PC-3 (cell line): Measurements from ENCODE around the gene FNDC4. TPM values are rescaled to one million over a fixed set of nuclear protein-coding genes. Genes with fewer than 3 reads are reported as not detected.

Experiments
- ATAC-seq: fragments of 200-7000 bp; cut with Tn5 transposase; 2 replicates; pipeline ENCODE4 v1.9.1; 2020; ENCODE audit warnings: mild to moderate bottlenecking, moderate library complexity
- BruUV-seq: library from RNA; stranded (reverse); fragments of 400-500 nt; replicated peaks from 2 replicates; lab custom pipeline; 2021; lab: Mats Ljungman, UMichigan
- CTCF ChIA-PET: fragments of 300-600 bp; sonication (Branson Sonifier 250); formaldehyde crosslinking; loops from one replicate; lab custom pipeline; 2022; ENCODE audit warnings: antibody characterized with exemption; lab: Charles Lee
- POLR2A ChIA-PET: fragments of 300-600 bp; sonication (Branson Sonifier 250); formaldehyde crosslinking; loops from one replicate; lab custom pipeline; 2022; ENCODE audit warnings: antibody characterized with exemption; ENCODE audit not compliant: unreplicated experiment; lab: Charles Lee
- DNase-seq: peaks from one replicate; pipeline ENCODE4 v3.0.0-alpha.2; 2015
- H2AFZ ChIP-seq: fragments of 300-600 bp; sonication (generic); 2 replicates; pipeline ENCODE4 v1.6.0; 2016; ENCODE audit warnings: antibody characterized with exemption, low read length
- H3F3A ChIP-seq: fragments of 300-600 bp; sonication (generic); one replicate; pipeline ENCODE4 v1.6.0; 2017; ENCODE audit warnings: antibody characterized with exemption, low read length, control low read depth, mild to moderate bottlenecking; ENCODE audit not compliant: unreplicated experiment
- H3K27ac ChIP-seq: fragments of 300-600 bp; sonication (generic); 2 replicates; pipeline ENCODE4 v1.5.1; 2016; ENCODE audit warnings: mild to moderate bottlenecking, low read length
- H3K27me3 ChIP-seq: fragments of 300-600 bp; sonication (generic); 2 replicates; pipeline ENCODE4 v1.6.1; 2016; ENCODE audit warnings: low read length, mixed read lengths
- H3K36me3 ChIP-seq: fragments of 300-600 bp; sonication (generic); 2 replicates; pipeline ENCODE4 v1.6.1; 2016; ENCODE audit warnings: low read depth, mixed run types, low read length, mixed read lengths
- H3K4me1 ChIP-seq: fragments of 300-600 bp; sonication (generic); 2 replicates; pipeline ENCODE4 v1.5.1; 2016; ENCODE audit warnings: low read length; ENCODE audit not compliant: insufficient read depth
- H3K4me2 ChIP-seq: fragments of 300-600 bp; sonication (generic); 2 replicates; pipeline ENCODE4 v1.6.0; 2016; ENCODE audit warnings: low read length
- H3K4me3 ChIP-seq: fragments of 300-600 bp; sonication (generic); 2 replicates; pipeline ENCODE4 v1.5.1; 2016; ENCODE audit warnings: mild to moderate bottlenecking, low read length, mixed read lengths
- H3K79me2 ChIP-seq: fragments of 300-600 bp; sonication (generic); 2 replicates; pipeline ENCODE4 v1.6.1; 2017; ENCODE audit warnings: low read length, mixed read lengths
- H3K9ac ChIP-seq: fragments of 300-600 bp; sonication (generic); 2 replicates; pipeline ENCODE4 v1.6.0; 2016; ENCODE audit warnings: mild to moderate bottlenecking, low read length
- H3K9me2 ChIP-seq: fragments of 300-600 bp; sonication (generic); replicated peaks from 2 replicates; pipeline ENCODE4 v1.6.1; 2016; ENCODE audit warnings: mixed run types, low read length, mixed read lengths
- H3K9me3 ChIP-seq: fragments of 300-600 bp; sonication (generic); 2 replicates; pipeline ENCODE4 v1.6.1; 2016; ENCODE audit warnings: low read length, mixed read lengths
- H4K20me1 ChIP-seq: fragments of 300-600 bp; sonication (generic); 2 replicates; pipeline ENCODE4 v1.6.1; 2016; ENCODE audit warnings: low read length, mixed read lengths
- CTCF ChIP-seq: fragments of 300-600 bp; sonication (generic); conservative IDR thresholded peaks from 2 replicates; pipeline ENCODE4 v1.5.1; 2017; ENCODE audit warnings: antibody characterized with exemption, low read depth, mild to moderate bottlenecking, low read length
- EZH2 ChIP-seq: fragments of 300-600 bp; sonication (generic); IDR thresholded peaks from one replicate; pipeline ENCODE4 v1.6.1; 2017; ENCODE audit warnings: antibody characterized with exemption, mild to moderate bottlenecking, low read length; ENCODE audit not compliant: unreplicated experiment
- EZH2phosphoT487 ChIP-seq: fragments of 300-600 bp; sonication (generic); IDR thresholded peaks from 2 replicates; pipeline ENCODE4 v1.6.1; 2018; ENCODE audit warnings: mild to moderate bottlenecking, antibody characterized with exemption, low read length, borderline replicate concordance
- intact Hi-C: fragments of 100-400 bp; cut with micrococcal nuclease; formaldehyde crosslinking; loops from 2 replicates; pipeline ENCODE4 v1.9.0; 2023
- total RNA-seq: library from RNA; depleted of rRNA; stranded (reverse); fragments of >200 nt; gene quantifications from 2 replicates; pipeline ENCODE4 v1.2.3, GENCODE V29; 2014

Gene FNDC4
- total RNA-seq, 1 experiment from 2014 or later, result 1.7 TPM

DNA sequence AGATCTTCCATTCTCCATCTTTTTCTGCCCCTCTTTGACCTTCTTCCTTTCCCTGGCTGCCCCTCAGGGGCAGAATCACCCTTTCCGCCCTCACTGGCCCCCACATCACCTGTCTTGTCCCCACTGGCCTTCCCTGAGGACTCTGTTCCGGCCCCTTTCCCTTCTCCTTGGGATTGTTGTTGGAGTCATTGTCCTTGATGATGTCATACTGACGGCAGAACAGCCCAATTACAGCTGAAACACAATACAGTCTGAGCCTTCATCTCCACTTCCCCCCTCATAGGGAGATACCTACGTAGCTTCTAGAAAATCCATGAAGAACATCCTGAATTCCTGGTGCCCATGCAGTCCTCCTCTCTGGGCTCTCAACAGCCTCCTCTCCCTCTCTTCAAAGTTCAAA, 2.4 kb downstream of the FNDC4 start:
- DNase-seq (no peak), ATAC-seq (no peak)
- no peaks in the 10 kb centered on the region for H3K9me3 ChIP-seq
- H3K27ac ChIP-seq, result no peak overlapping the region
- H4K20me1 ChIP-seq, result no peaks in the 10 kb centered on the region
- H2AFZ ChIP-seq, result no peak overlapping the region
- peaks cover 16% of the 10 kb centered on the region for H3K4me1 ChIP-seq
- ChIA-PET POLR2A (no interaction called here), CTCF (no interaction called here)
- H3K36me3 ChIP-seq, result no peaks in the 10 kb centered on the region
- no peak overlapping the region for H3K9ac ChIP-seq
- BruUV-seq, result no TSS peak
- no peak overlapping the region for H3K4me3 ChIP-seq
- H3K4me2 ChIP-seq, result no peak overlapping the region
- H3K9me2 ChIP-seq, result no peaks in the 10 kb centered on the region
- no peaks in the 10 kb centered on the region for H3F3A ChIP-seq
- no peak for TF ChIP-seq EZH2
- TF ChIP-seq EZH2phosphoT487, result no peak
- no peak for TF ChIP-seq CTCF
- no peaks in the 10 kb centered on the region for H3K27me3 ChIP-seq
- intact Hi-C loops, result no loop called here
- H3K79me2 ChIP-seq, result 0 out of 2 replicates have a peak, but pooled peaks cover 5% of the 10 kb centered on the region

- Histone ChIP-seq H2AFZ (peak within 1 kb of the TSS; percentile 94), H3K4me1 (peaks cover 16% of the 10 kb centered on the region), H3K9me2 (no peaks in the 10 kb centered on the region), H3K27me3 (no peaks in the 10 kb centered on the region), H3K4me3 (peak within 1 kb of the TSS; percentile 71), H3K79me2 (0 out of 2 replicates have a peak, but pooled peaks cover 5% of the 10 kb centered on the region), H3K36me3 (no peaks in the 10 kb centered on the region), H3F3A (no peaks in the 10 kb centered on the region), H3K4me2 (peak within 1 kb of the TSS; percentile 93), H3K9me3 (no peaks in the 10 kb centered on the region), H3K9ac (peak within 1 kb of the TSS; percentile 42), H4K20me1 (no peaks in the 10 kb centered on the region), H3K27ac (0 out of 2 replicates have a peak within 1 kb of the TSS, but pooled peaks have one; percentile 3)
- no peak for TF ChIP-seq EZH2phosphoT487
- TF ChIP-seq CTCF, result no peak
- BruUV-seq, result TSS peak; percentile 98
- ATAC-seq (peak; percentile 98), DNase-seq (peak; percentile 100)
- ChIA-PET CTCF (no interaction called here), POLR2A (no interaction called here)
- intact Hi-C loops, result loop anchor here (1.0 kb wide), 1 partner anchor 139 kb away; no protein-coding TSS in a partner anchor
These were observed 5.3 kb downstream of the FNDC4 start, which contains the start of gene IFT172 for GRCh38 chr2:27489498-27490397. TSS of gene IFT172 (minus strand) at chr2:27489743. CDS start at chr2:27489653, 90 bp downstream.
